ENCODE data around the gene SIPA1L3.

SIPA1L3 gene

DNA sequence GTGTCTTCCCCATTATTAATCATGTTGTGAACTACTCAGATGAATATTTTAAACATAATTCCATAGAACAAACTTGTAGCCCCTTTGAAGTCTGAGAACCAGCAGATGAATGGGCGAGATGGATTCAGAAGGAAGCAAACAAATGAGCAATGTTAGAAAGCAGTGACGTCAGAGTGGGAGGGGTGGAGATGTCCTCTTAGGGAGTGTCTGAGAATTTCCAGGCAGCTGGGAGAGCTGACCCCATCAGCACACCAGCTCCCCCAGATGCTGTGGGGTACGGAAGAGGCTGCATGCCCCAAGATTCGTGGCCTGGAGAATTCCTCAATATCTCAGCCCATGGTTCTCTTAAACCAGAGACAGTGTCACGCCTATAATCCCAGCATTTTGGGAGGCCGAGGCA is 248.4 kb downstream of the SIPA1L3 start:
- no peak for FAIRE-seq

DNA sequence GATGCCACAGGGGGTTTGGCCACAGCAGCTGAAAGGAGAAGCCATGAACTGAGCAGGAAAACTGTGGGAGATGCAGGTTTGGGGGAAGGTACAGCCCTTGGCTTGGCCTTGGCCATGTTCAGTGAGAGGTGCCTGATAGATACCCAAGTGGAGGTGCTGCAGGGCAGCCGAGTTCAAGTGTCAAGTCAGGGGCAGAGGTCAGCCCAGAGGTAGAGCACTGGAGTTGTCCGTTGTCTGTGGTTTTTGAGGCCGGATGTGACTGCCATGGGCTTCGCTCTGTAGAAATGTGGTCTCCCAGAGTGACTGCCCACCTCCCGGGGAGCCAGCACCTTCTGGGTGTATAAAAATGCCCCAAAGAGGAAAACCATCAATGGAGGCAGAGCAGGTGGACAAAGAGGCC is 251.7 kb downstream of the SIPA1L3 start:
- no peak for TF ChIP-seq CTCF (IDR thresholded peaks at IDR 0.05; ENCODE audit: insufficient read depth, missing control alignments)
- no peak for FAIRE-seq
- no peak for DNase-seq (ENCODE audit: insufficient read length, low spot score)

More for the DNA sequence above, 248.4 kb downstream of the SIPA1L3 start:
- TF ChIP-seq CTCF (IDR thresholded peaks at IDR 0.05; ENCODE audit: insufficient read depth, missing control alignments) = no peak
- no peak for DNase-seq (ENCODE audit: insufficient read length, low spot score)

GRCh38 chr19:38162094-38162493 is 255.1 kb downstream of the SIPA1L3 start:
- no peak for TF ChIP-seq CTCF (IDR thresholded peaks at IDR 0.05; ENCODE audit: insufficient read depth, missing control alignments)
- DNase-seq (ENCODE audit: insufficient read length, low spot score) (no peak), FAIRE-seq (no peak)

DNA sequence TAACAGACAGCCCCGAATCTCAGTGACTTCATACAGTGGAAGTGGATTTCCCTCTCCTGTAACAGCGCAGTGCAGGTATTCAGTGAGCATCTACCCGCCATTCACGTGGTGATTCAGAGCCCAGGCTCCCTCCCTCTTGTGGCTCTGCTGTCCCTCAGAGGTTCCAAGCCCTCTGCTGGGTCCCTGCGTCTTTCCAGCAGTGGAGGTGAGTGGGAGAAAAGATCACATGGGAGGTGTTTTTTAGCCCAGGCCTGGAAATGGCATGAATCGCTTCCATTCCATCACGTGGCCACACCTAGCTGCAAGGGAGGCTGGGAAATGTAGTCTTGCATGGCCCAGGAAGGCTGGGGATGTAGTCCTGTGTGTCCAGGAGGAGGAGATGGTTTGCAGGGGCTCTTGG is 255.6 kb downstream of the SIPA1L3 start:
- FAIRE-seq (no peak), DNase-seq (ENCODE audit: insufficient read length, low spot score) (no peak)
- TF ChIP-seq CTCF (IDR thresholded peaks at IDR 0.05; ENCODE audit: insufficient read depth, missing control alignments) = no peak

DNA sequence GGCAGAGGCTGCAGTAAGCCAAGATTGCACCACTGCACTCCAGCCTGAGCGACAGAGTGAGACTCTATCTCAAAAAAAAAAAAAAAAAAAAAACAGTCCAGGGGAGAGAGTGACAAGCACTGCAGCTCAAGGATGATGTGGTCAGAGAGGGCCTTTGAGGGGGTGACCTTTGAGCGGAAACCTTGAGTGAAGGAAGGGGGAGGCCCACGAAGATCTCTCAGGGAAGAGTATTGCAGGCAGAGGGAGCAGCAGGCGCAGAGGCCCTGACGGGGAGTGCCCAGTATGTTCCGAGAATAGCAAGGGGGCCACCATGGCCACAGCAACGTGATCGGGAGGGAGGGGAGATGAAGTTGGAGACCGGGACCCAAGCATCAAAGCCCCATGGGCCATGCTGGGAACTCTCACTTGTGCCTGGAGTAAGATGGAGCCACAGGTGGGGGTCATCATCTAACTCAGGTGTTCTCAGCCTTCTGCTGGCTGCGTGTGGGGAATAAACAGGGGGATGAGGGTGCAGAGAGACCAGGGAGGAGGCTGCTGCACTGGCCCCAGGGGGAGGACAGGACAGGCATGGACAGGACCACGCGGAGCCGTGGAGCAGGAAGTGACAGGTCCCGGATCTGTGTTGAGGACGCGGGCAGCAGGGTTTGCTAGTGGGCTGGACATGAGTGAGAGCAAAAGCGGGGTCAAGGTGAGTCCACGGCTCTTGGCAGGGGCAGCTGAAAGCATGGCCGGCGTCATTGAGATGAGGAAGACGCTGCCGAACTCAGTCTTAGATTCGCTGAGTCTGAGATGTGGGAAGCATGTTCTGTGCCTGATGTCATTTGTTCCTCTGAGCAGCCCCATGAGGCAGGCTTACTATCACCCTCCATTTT is 256.6 kb downstream of the SIPA1L3 start:
- FAIRE-seq (no peak), DNase-seq (ENCODE audit: insufficient read length, low spot score) (no peak)
- no peak for TF ChIP-seq CTCF (IDR thresholded peaks at IDR 0.05; ENCODE audit: insufficient read depth, missing control alignments)

DNA sequence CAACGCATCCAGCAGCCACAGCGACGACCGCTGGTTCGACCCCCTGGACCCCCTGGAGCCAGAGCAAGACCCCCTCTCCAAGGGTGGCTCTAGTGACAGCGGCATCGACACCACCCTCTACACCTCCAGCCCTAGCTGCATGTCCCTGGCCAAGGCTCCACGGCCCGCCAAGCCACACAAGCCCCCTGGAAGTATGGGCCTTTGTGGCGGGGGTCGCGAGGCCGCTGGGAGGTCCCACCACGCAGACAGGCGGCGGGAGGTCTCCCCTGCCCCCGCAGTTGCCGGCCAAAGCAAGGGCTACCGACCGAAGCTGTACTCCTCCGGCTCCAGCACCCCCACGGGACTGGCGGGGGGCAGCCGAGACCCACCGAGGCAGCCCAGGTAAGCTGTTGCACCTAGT is 257.5 kb downstream of the SIPA1L3 start:
- DNase-seq (ENCODE audit: insufficient read length, low spot score) = no peak
- no peak for TF ChIP-seq CTCF (IDR thresholded peaks at IDR 0.05; ENCODE audit: insufficient read depth, missing control alignments)
- no peak for FAIRE-seq

- no peak for FAIRE-seq
- no peak for TF ChIP-seq CTCF (IDR thresholded peaks at IDR 0.05; ENCODE audit: insufficient read depth, missing control alignments)
- DNase-seq (ENCODE audit: insufficient read length, low spot score) = no peak
Measured at GRCh38 chr19:38165335-38165734, 258.3 kb downstream of the SIPA1L3 start.

All from D721Med (cell line).